Bronchial epithelial cell (primary cell): Measurements from ENCODE around the gene ERI2. TPM values are rescaled to one million over a fixed set of nuclear protein-coding genes. Genes with fewer than 3 reads are reported as not detected.
"Not testable (repeated sequence)": the region's sequence is repeated elsewhere in the genome, so short reads cannot be mapped to it uniquely, and the experiment has no call there.

ENCODE experiments used
- DNase-seq: peaks from one replicate; pipeline ENCODE4 v3.0.0-alpha.2; 2010; ENCODE audit warnings: low read depth
- FAIRE-seq: peaks from 2 replicates; lab custom pipeline; 2011; peaks lifted over from hg19 to GRCh38; lab: Jason Lieb, UNC
- H3K27me3 ChIP-seq: 2 replicates; pipeline ENCODE4 v1.5.1; 2011; ENCODE audit warnings: low read length; ENCODE audit not compliant: control insufficient read depth, insufficient read depth
- H3K36me3 ChIP-seq: 2 replicates; pipeline ENCODE4 v1.5.1; 2011; ENCODE audit warnings: low read length; ENCODE audit not compliant: control insufficient read depth, insufficient read depth
- H3K4me3 ChIP-seq: 2 replicates; pipeline ENCODE4 v1.5.1; 2011; ENCODE audit warnings: mild to moderate bottlenecking, low read depth, low read length, control low read depth
- CTCF ChIP-seq: IDR thresholded peaks from 2 replicates; pipeline ENCODE4 v1.5.1; 2011; ENCODE audit warnings: mild to moderate bottlenecking, moderate library complexity, low read length, control low read depth, inconsistent platforms; ENCODE audit not compliant: insufficient read depth, severe bottlenecking
- total RNA-seq: library from RNA; depleted of rRNA; stranded (reverse); fragments of >200 nt; gene quantifications from 2 replicates; pipeline ENCODE4 v1.2.1, GENCODE V29; 2014

ERI2 gene
- total RNA-seq, 1 donor from 2014 or later: 16.6 TPM

DNA sequence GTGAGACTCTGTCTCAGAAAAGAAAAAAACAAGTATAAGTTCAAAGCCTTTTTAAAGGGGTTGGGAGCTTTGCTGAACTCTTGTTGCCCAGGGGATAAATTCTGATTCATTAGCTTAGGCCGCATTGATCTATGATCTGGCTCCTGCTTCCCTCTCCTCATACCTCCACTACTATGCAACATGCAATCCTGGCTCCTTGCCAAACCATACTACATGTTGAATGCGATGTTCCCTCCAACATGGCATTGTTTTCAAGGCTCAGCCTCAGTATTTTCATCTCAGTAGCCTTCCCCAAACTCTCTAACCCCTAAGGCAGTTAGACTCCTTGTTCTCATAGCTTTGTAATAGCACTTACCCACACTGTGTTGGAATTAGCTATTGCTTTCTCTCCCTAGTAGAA lies 6.2 kb upstream of the ERI2 start:
- no peak for TF ChIP-seq CTCF
- no peaks in the 10 kb centered on the region for H3K27me3 ChIP-seq
- no peaks in the 10 kb centered on the region for H3K36me3 ChIP-seq
- H3K4me3 ChIP-seq: no peak overlapping the region
- FAIRE-seq (no peak), DNase-seq (no peak)

DNA sequence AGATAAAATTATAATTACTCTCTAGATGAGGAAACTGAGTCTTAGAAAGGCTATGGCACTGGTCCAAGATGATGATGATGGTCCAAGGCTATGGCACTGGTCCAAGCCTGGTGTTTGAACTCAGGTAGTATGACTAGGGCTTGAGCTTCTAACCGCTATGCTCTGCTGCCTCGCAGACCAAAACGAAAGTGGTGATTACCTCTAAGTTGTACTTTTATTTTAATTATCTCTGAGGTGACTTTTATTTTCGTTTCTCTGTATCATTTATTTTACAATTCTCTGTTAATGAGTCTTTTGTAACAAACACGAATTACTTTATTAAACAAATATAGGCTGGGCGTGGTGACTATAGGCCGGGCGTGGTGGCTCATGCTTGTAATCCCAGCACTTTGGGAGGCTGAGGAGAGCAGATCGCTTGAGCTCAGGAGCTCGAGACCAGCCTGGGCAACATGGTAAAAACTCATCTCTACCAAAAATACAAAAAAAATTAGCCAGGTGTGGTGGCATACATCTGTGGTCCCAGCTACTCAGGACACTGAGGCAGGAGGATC lies 5.7 kb upstream of the ERI2 start:
- H3K27me3 ChIP-seq: no peaks in the 10 kb centered on the region
- DNase-seq: no peak
- no peaks in the 10 kb centered on the region for H3K36me3 ChIP-seq
- H3K4me3 ChIP-seq: no peak overlapping the region
- TF ChIP-seq CTCF: no peak
- FAIRE-seq: no peak

- no peak overlapping the region for H3K4me3 ChIP-seq
- no peaks in the 10 kb centered on the region for H3K27me3 ChIP-seq
- DNase-seq (no peak), FAIRE-seq (no peak)
- no peaks in the 10 kb centered on the region for H3K36me3 ChIP-seq
- TF ChIP-seq CTCF: no peak
Measured at GRCh38 chr16:20807862-20808261, 1.6 kb upstream of the ERI2 start.

GRCh38 chr16:20805684-20806167 lies 546 bp downstream of the ERI2 start:
- FAIRE-seq, H3K36me3 ChIP-seq, H3K27me3 ChIP-seq: not testable (repeated sequence)
- H3K4me3 ChIP-seq: peak overlapping the region; percentile 91
- peak; percentile 33 for DNase-seq

- peaks cover 1% of the 10 kb centered on the region for H3K36me3 ChIP-seq
- no peak for TF ChIP-seq CTCF
- no peak for FAIRE-seq
- H3K4me3 ChIP-seq: no peak overlapping the region
- H3K27me3 ChIP-seq: no peaks in the 10 kb centered on the region
- no peak for DNase-seq
Measured at GRCh38 chr16:20803561-20804214, 2.6 kb downstream of the ERI2 start.

GRCh38 chr16:20803192-20803560 lies 3.1 kb downstream of the ERI2 start:
- H3K27me3 ChIP-seq: no peaks in the 10 kb centered on the region
- peaks cover 1% of the 10 kb centered on the region for H3K36me3 ChIP-seq
- FAIRE-seq (no peak), DNase-seq (peak; percentile 27)
- TF ChIP-seq CTCF: no peak
- no peak overlapping the region for H3K4me3 ChIP-seq
